Activated CD8-positive, alpha-beta T cell treated with anti-CD3 and anti-CD28 coated beads for 36 hours (primary cell): ENCODE results near the gene DNASE1L3. TPM values are rescaled to one million over a fixed set of nuclear protein-coding genes. Genes with fewer than 3 reads are reported as not detected.

ENCODE experiments used
- ATAC-seq: fragments of 200-7000 bp; cut with Tn5 transposase; one replicate; pipeline ENCODE4 v1.10.0; 2021; ENCODE audit warnings: mild to moderate bottlenecking, moderate library complexity
- CTCF ChIA-PET: fragments of 350-600 bp; sonication (Branson Sonifier 250); formaldehyde crosslinking; loops from one replicate; lab custom pipeline; 2021; ENCODE audit warnings: antibody characterized with exemption; lab: Charles Lee
- POLR2A ChIA-PET: fragments of 350-600 bp; sonication (Branson Sonifier 250); formaldehyde crosslinking; loops from one replicate; lab custom pipeline; 2021; ENCODE audit warnings: antibody characterized with exemption; lab: Charles Lee
- DNase-seq: peaks from one replicate; pipeline ENCODE4 v3.0.0-alpha.2; 2020
- H3K27ac Mint-ChIP-seq: one replicate; pipeline ENCODE4 v1.8.0; 2021; ENCODE audit warnings: mild to moderate bottlenecking, mixed read lengths
- H3K27me3 Mint-ChIP-seq: one replicate; pipeline ENCODE4 v1.8.0; 2021; ENCODE audit warnings: mixed read lengths
- H3K36me3 Mint-ChIP-seq: one replicate; pipeline ENCODE4 v1.8.0; 2021; ENCODE audit warnings: low read depth, mixed read lengths
- H3K4me1 Mint-ChIP-seq: one replicate; pipeline ENCODE4 v1.8.0; 2021; ENCODE audit warnings: low read depth, mixed read lengths
- H3K4me3 Mint-ChIP-seq: one replicate; pipeline ENCODE4 v1.8.0; 2021; ENCODE audit warnings: mild to moderate bottlenecking, moderate library complexity, mixed read lengths
- H3K9me3 Mint-ChIP-seq: one replicate; pipeline ENCODE4 v1.8.0; 2021; ENCODE audit warnings: mixed read lengths
- CTCF ChIP-seq: fragments of 200-600 bp; IDR thresholded peaks from one replicate; pipeline ENCODE4 v1.8.0; 2022; ENCODE audit warnings: antibody characterized with exemption, mild to moderate bottlenecking
- intact Hi-C: fragments of 100-400 bp; cut with micrococcal nuclease; formaldehyde crosslinking; loops from one replicate; pipeline ENCODE4 v1.10.0; 2022
- total RNA-seq, 2 experiments: library from RNA; stranded (reverse); gene quantifications; one replicate each; pipeline ENCODE4 v1.2.3, GENCODE V29; 2021

The DNASE1L3 gene
- total RNA-seq, 2 experiments from 2014 or later, result not detected

GRCh38 chr3:58173029-58173668, 37.6 kb downstream of the DNASE1L3 start:
- H3K4me1 Mint-ChIP-seq, result peaks cover 10% of the 10 kb centered on the region
- intact Hi-C loops, result no loop called here
- H3K4me3 Mint-ChIP-seq, result no peak overlapping the region

GRCh38 chr3:58171126-58171525, 39.6 kb downstream of the DNASE1L3 start:
- DNase-seq, result no peak
- Mint-ChIP-seq H3K27me3 (peaks cover 4% of the 10 kb centered on the region), H3K36me3 (peaks cover 2% of the 10 kb centered on the region), H3K9me3 (no peaks in the 10 kb centered on the region), H3K27ac (no peak overlapping the region), H3K4me3 (no peak overlapping the region), H3K4me1 (peaks cover 4% of the 10 kb centered on the region)
- ChIA-PET CTCF (interaction anchor here (1.4 to 3.6 kb wide), 2 partner anchors 9 to 163 kb away, joined by 3 to 27 read pairs; partner anchors contain the start of gene FLNB), POLR2A (interaction anchor here (1.0 kb wide), 1 partner anchor 57 kb away, joined by 4 read pairs; no protein-coding TSS in a partner anchor)
- intact Hi-C loops, result no loop called here
- no peak for ATAC-seq
- TF ChIP-seq CTCF, result no peak

More at GRCh38 chr3:58173029-58173668, 37.6 kb downstream of the DNASE1L3 start:
- no peak for ATAC-seq
- H3K36me3 Mint-ChIP-seq, result peaks cover 2% of the 10 kb centered on the region
- no peak overlapping the region for H3K27ac Mint-ChIP-seq
- H3K9me3 Mint-ChIP-seq, result no peaks in the 10 kb centered on the region
- CTCF ChIA-PET, result interaction anchor here (0.7 to 3.6 kb wide), 6 partner anchors 8 to 168 kb away, joined by 3 to 27 read pairs (median 6); partner anchors contain the start of gene FLNB
- peaks cover 8% of the 10 kb centered on the region for H3K27me3 Mint-ChIP-seq
- no peak for DNase-seq
- TF ChIP-seq CTCF, result no peak
- POLR2A ChIA-PET, result no interaction called here

- no peak overlapping the region for H3K27ac Mint-ChIP-seq
- CTCF ChIA-PET, result no interaction called here
- ATAC-seq (no peak), DNase-seq (no peak)
- no peaks in the 10 kb centered on the region for H3K27me3 Mint-ChIP-seq
- intact Hi-C loops, result no loop called here
- POLR2A ChIA-PET, result interaction anchor here (1.0 kb wide), 1 partner anchor 57 kb away, joined by 4 read pairs; no protein-coding TSS in a partner anchor
- no peak for TF ChIP-seq CTCF
- H3K4me3 Mint-ChIP-seq, result no peak overlapping the region
- H3K36me3 Mint-ChIP-seq, result peaks cover 2% of the 10 kb centered on the region
- H3K4me1 Mint-ChIP-seq, result peaks cover 3% of the 10 kb centered on the region
- H3K9me3 Mint-ChIP-seq, result no peaks in the 10 kb centered on the region
These were observed 40.4 kb downstream of the DNASE1L3 start for GRCh38 chr3:58170376-58170775.

- Mint-ChIP-seq H3K27ac (no peak overlapping the region), H3K9me3 (no peaks in the 10 kb centered on the region), H3K27me3 (no peaks in the 10 kb centered on the region), H3K4me3 (no peak overlapping the region), H3K36me3 (peaks cover 2% of the 10 kb centered on the region), H3K4me1 (peaks cover 3% of the 10 kb centered on the region)
- ChIA-PET POLR2A (no interaction called here), CTCF (no interaction called here)
- no peak for DNase-seq
- intact Hi-C loops, result loop anchor here (5.0 kb wide), 1 partner anchor 162 kb away; the partner anchor contains the start of gene FLNB
- TF ChIP-seq CTCF, result no peak
- no peak for ATAC-seq
These were observed 41.4 kb downstream of the DNASE1L3 start for GRCh38 chr3:58169371-58169770.

GRCh38 chr3:58168498-58168897, 42.3 kb downstream of the DNASE1L3 start:
- TF ChIP-seq CTCF, result no peak
- no peak overlapping the region for H3K4me3 Mint-ChIP-seq
- H3K27me3 Mint-ChIP-seq, result no peaks in the 10 kb centered on the region
- no peaks in the 10 kb centered on the region for H3K9me3 Mint-ChIP-seq
- ChIA-PET CTCF (interaction anchor here (0.9 to 4.4 kb wide), 10 partner anchors 9 to 160 kb away, joined by 3 to 68 read pairs (median 12); partner anchors contain the start of genes FLNB, HTD2 and RPP14), POLR2A (no interaction called here)
- ATAC-seq, result no peak
- H3K4me1 Mint-ChIP-seq, result peaks cover 3% of the 10 kb centered on the region
- H3K27ac Mint-ChIP-seq, result no peak overlapping the region
- DNase-seq, result no peak
- intact Hi-C loops, result loop anchor here (5.0 kb wide), 1 partner anchor 161 kb away; the partner anchor contains the start of gene FLNB
- H3K36me3 Mint-ChIP-seq, result peaks cover 2% of the 10 kb centered on the region
